Colonic mucosa (tissue), 4 donors: ENCODE data around the gene OTULINL. TPM values are rescaled to one million over a fixed set of nuclear protein-coding genes. Genes with fewer than 3 reads are reported as not detected.

Experiments used
- DNase-seq: peaks from one replicate; pipeline ENCODE4 v3.0.0-alpha.2; 2020
- H3K27ac ChIP-seq: fragments of 200-600 bp; one replicate; pipeline ENCODE4 v1.8.0; 2021
- H3K27me3 ChIP-seq: fragments of 200-600 bp; one replicate; pipeline ENCODE4 v1.8.0; 2021
- H3K36me3 ChIP-seq: fragments of 200-600 bp; one replicate; pipeline ENCODE4 v1.8.0; 2021
- H3K4me1 ChIP-seq: fragments of 200-600 bp; one replicate; pipeline ENCODE4 v1.8.0; 2021; ENCODE audit warnings: mild to moderate bottlenecking
- H3K4me3 ChIP-seq: fragments of 200-600 bp; one replicate; pipeline ENCODE4 v1.8.0; 2021
- H3K9ac ChIP-seq, 2 donors: one replicate each; pipeline ENCODE4 v1.7.0; 2013; ENCODE audit warnings: control low read depth in 2 of 2, low read depth in 2 of 2, low read length in 2 of 2
- H3K9me3 ChIP-seq: fragments of 200-600 bp; one replicate; pipeline ENCODE4 v1.8.0; 2021
- intact Hi-C: fragments of 100-400 bp; cut with DNase I; formaldehyde crosslinking; loops from one replicate; pipeline ENCODE4 v1.14.1; 2022
- total RNA-seq, 2 donors: library from RNA; stranded (reverse); fragmentation: NEBNext Ultra II Directional in 1 of 2; extraction: Animal tissue kit (Norgen Biotek cat#: 25700) in 1 of 2; gene quantifications; one replicate each; pipeline ENCODE4 v1.2.1, GENCODE V29; 2021
- TF ChIP-seq, protein P1 (sequence below): fragments of 200-600 bp; IDR thresholded peaks from one replicate; pipeline ENCODE4 v1.8.0; 2022; ENCODE audit warnings: antibody characterized with exemption, mild to moderate bottlenecking
- donor health status: healthy.
- donor health status: DM: no; HTN: no; CAD: no.
- donor health status: DM: no; HTN: no; CAD: no.

OTULINL gene
- total RNA-seq, 2 donors from 2014 or later = 58.5 to 60.1 TPM

- DNase-seq = no peak
- H3K9ac ChIP-seq = no peak overlapping the region
- H3K4me3 ChIP-seq = no peak overlapping the region
- H3K9me3 ChIP-seq = no peaks in the 10 kb centered on the region
- intact Hi-C loops = no loop called here
- TF ChIP-seq, protein P1, sequence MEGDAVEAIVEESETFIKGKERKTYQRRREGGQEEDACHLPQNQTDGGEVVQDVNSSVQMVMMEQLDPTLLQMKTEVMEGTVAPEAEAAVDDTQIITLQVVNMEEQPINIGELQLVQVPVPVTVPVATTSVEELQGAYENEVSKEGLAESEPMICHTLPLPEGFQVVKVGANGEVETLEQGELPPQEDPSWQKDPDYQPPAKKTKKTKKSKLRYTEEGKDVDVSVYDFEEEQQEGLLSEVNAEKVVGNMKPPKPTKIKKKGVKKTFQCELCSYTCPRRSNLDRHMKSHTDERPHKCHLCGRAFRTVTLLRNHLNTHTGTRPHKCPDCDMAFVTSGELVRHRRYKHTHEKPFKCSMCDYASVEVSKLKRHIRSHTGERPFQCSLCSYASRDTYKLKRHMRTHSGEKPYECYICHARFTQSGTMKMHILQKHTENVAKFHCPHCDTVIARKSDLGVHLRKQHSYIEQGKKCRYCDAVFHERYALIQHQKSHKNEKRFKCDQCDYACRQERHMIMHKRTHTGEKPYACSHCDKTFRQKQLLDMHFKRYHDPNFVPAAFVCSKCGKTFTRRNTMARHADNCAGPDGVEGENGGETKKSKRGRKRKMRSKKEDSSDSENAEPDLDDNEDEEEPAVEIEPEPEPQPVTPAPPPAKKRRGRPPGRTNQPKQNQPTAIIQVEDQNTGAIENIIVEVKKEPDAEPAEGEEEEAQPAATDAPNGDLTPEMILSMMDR = no peak
- no peaks in the 10 kb centered on the region for H3K27me3 ChIP-seq
- H3K36me3 ChIP-seq = peaks cover 4% of the 10 kb centered on the region
- H3K27ac ChIP-seq = no peak overlapping the region
- no peaks in the 10 kb centered on the region for H3K4me1 ChIP-seq
These were observed 30.1 kb downstream of the OTULINL start for GRCh38 chr5:14611737-14612136.

GRCh38 chr5:14614490-14614889 is 32.9 kb downstream of the OTULINL start:
- H3K9ac ChIP-seq = no peak overlapping the region
- intact Hi-C loops = no loop called here
- no peaks in the 10 kb centered on the region for H3K9me3 ChIP-seq

GRCh38 chr5:14615365-14615764 is 33.8 kb downstream of the OTULINL start:
- Histone ChIP-seq H3K9me3 (no peaks in the 10 kb centered on the region), H3K36me3 (peaks cover 4% of the 10 kb centered on the region), H3K27me3 (no peaks in the 10 kb centered on the region), H3K4me1 (no peaks in the 10 kb centered on the region), H3K4me3 (no peak overlapping the region), H3K9ac (no peak overlapping the region), H3K27ac (no peak overlapping the region)
- intact Hi-C loops = no loop called here
- no peak for DNase-seq
- TF ChIP-seq, protein P1 = no peak

More at GRCh38 chr5:14614490-14614889, 32.9 kb downstream of the OTULINL start:
- TF ChIP-seq, protein P1 = no peak
- H3K4me3 ChIP-seq = no peak overlapping the region
- H3K27ac ChIP-seq = no peak overlapping the region
- no peak for DNase-seq
- H3K36me3 ChIP-seq = peaks cover 4% of the 10 kb centered on the region
- no peaks in the 10 kb centered on the region for H3K4me1 ChIP-seq
- no peaks in the 10 kb centered on the region for H3K27me3 ChIP-seq

DNA sequence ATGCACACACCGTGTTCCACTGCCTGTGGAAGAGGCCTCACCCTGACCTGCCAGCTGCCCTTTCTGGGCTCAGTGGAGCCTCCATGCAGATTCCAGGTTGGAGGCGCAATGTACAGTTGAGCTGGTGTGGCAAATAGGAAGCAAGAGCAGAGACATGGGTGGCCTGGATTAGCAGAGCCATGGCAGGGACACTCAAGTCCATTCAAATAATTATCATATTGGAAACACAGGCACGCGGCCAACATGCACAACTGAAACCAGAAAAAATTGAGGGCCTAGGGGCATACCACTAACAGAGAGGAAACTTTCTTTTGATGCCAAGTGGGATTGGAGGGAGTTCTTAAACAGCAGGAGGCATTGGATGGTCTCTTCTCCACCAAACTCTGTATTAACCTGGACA is 35.8 kb downstream of the OTULINL start:
- Histone ChIP-seq H3K4me3 (no peak overlapping the region), H3K27ac (no peak overlapping the region), H3K36me3 (peaks cover 4% of the 10 kb centered on the region), H3K27me3 (no peaks in the 10 kb centered on the region), H3K9me3 (no peaks in the 10 kb centered on the region), H3K4me1 (no peaks in the 10 kb centered on the region), H3K9ac (no peak overlapping the region)
- TF ChIP-seq, protein P1 = no peak
- intact Hi-C loops = no loop called here
- no peak for DNase-seq

- H3K4me1 ChIP-seq = no peaks in the 10 kb centered on the region
- TF ChIP-seq, protein P1 = no peak
- H3K36me3 ChIP-seq = no peaks in the 10 kb centered on the region
- DNase-seq = no peak
- H3K9ac ChIP-seq = no peak overlapping the region
- H3K27me3 ChIP-seq = no peaks in the 10 kb centered on the region
- H3K9me3 ChIP-seq = no peaks in the 10 kb centered on the region
- no peak overlapping the region for H3K27ac ChIP-seq
- intact Hi-C loops = no loop called here
- no peak overlapping the region for H3K4me3 ChIP-seq
These were observed 45.7 kb downstream of the OTULINL start for GRCh38 chr5:14627270-14627669.

- H3K4me1 ChIP-seq = no peaks in the 10 kb centered on the region
- no peaks in the 10 kb centered on the region for H3K36me3 ChIP-seq
- DNase-seq = peak; percentile 38
- H3K4me3 ChIP-seq = no peak overlapping the region
- H3K9ac ChIP-seq = no peak overlapping the region
- TF ChIP-seq, protein P1 = no peak
- H3K9me3 ChIP-seq = no peaks in the 10 kb centered on the region
- intact Hi-C loops = no loop called here
- no peaks in the 10 kb centered on the region for H3K27me3 ChIP-seq
- H3K27ac ChIP-seq = no peak overlapping the region
These were observed 46.8 kb downstream of the OTULINL start for GRCh38 chr5:14628346-14628745.
